Measurements from ENCODE around the gene EXOC3L1. TPM values are rescaled to one million over a fixed set of nuclear protein-coding genes. Genes with fewer than 3 reads are reported as not detected.
A peak's percentile ranks its signal among the peaks of the same experiment; 100 is the strongest.

Gene EXOC3L1
- total RNA-seq, 4 donors from 2014 or later: 0.45 to 2.0 (median 1.9) TPM

DNA sequence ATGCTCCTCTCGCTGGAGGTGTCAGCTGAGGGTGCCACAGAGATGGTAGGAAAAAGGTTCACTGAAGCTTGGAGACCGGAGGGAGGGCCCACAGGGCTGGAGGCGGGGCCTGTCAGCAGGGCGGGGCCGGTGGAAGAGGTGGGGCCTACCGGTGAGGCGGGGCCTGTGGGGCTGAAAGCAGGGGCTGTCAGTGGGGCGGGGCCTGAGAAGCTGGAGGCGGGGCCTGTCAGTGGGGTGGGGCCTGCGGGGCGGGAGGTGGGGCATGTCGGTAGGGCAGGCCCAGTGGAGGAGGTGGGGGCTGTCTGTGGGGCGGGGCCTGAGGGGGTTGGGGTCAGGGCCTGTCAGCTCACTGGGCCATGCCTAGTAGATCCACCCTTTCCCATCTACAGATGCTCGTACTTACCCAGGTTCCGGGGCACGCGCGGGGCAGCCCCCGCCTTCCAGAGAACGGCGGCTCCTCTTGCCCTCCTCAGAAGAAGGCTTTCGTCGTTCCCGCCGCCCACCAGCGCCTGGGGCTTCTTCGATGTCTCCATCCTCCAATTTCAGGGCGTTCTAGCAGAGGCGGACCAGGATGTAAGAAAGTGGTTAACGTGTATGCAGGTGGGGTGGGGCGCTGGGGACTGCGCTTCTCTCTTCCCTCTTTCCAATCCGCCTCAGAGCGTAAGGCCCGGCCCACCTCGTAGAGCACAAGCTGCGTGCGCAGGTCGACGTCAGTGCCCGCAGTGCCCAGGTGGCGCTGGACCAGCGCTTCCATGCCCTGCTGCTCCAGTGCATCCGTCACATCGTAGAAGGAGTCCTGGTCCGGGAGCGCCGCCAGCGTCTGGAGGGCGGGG is 46.8 kb upstream of the EXOC3L1 start:
- H3K36me3 ChIP-seq: peaks cover 70% of the 10 kb centered on the region
- peak overlapping the region; percentile 56 for H3K27ac ChIP-seq
- peak in 1 of 2 donors; percentile 80 for DNase-seq (ENCODE audit: low spot score in 2 of 2)
- peaks cover 17% of the 10 kb centered on the region for H3K4me1 ChIP-seq
- TF ChIP-seq EP300 (IDR thresholded peaks at IDR 0.05) (no peak), POLR2A (IDR thresholded peaks at IDR 0.05) (no peak), POLR2AphosphoS5 (IDR thresholded peaks at IDR 0.05) (no peak)
- TF ChIP-seq, protein P1, sequence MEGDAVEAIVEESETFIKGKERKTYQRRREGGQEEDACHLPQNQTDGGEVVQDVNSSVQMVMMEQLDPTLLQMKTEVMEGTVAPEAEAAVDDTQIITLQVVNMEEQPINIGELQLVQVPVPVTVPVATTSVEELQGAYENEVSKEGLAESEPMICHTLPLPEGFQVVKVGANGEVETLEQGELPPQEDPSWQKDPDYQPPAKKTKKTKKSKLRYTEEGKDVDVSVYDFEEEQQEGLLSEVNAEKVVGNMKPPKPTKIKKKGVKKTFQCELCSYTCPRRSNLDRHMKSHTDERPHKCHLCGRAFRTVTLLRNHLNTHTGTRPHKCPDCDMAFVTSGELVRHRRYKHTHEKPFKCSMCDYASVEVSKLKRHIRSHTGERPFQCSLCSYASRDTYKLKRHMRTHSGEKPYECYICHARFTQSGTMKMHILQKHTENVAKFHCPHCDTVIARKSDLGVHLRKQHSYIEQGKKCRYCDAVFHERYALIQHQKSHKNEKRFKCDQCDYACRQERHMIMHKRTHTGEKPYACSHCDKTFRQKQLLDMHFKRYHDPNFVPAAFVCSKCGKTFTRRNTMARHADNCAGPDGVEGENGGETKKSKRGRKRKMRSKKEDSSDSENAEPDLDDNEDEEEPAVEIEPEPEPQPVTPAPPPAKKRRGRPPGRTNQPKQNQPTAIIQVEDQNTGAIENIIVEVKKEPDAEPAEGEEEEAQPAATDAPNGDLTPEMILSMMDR (IDR thresholded peaks at IDR 0.05): no peak
- no peaks in the 10 kb centered on the region for H3K9me3 ChIP-seq
- H3K27me3 ChIP-seq: no peaks in the 10 kb centered on the region
- 76% methylated on average over 46 of the region's 50 CpGs for WGBS
- no peak overlapping the region for H3K4me3 ChIP-seq

DNA sequence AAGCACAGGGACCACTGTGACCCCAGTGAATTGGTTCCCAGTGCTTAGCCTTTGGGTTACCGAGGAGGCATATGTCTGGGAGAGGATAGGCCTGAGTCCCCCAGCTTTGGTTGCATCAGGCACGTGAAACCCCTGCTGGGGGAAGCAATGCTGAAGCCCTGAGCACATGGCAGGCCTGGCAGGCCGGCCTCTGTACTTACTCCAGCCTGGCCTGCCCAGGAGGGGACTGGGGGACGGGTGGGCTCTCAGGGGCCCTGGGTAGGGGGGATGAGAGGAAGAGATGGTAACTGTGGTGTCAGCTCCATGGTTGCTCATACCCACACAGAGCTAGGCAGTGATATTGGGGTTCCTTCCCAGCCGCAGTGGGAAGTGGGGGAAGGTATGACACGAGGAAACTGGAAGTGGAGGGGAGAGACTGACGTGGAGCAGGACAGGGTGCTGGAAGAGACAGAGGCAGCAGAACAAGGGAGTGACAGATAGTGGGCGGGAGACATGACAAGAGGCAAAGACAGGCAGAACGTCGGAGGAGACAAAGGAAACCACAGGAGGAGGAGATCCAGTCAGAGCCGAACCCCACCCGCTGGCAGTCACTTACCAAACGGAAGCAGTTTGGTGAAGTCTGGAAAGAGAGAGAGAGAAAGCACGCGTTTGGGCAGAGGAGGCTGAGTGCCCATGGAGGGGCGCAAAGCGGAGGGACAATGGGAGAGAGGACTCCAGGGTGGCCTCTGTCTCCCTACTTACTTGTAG is 46.1 kb upstream of the EXOC3L1 start:
- peak overlapping the region; percentile 56 for H3K27ac ChIP-seq

DNA sequence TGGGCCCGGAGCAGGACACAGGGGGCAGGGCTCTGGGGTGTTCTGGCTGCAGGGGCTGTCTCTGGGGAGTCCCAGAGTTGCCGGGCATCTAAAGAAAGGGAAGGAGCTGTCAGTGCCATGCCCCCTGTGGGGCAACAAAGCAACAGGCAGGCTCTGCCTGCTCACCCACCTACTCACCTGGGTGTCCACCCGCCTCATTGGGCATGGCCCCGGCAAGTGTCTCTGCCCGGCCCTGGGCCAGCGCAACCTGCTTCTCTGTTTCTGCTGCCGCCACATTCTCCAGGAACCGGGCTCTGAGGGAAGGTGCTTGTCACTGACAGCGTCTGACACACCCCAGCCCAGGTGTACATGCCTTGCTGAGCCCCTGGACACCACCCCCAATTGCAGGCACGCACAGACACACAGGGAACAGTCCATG is 44.3 kb upstream of the EXOC3L1 start:
- 82% methylated on average over 9 of the region's 10 CpGs for WGBS
- H3K4me1 ChIP-seq: no peaks in the 10 kb centered on the region
- no peaks in the 10 kb centered on the region for H3K27me3 ChIP-seq
- no peak overlapping the region for H3K27ac ChIP-seq
- no peak overlapping the region for H3K4me3 ChIP-seq
- H3K9me3 ChIP-seq: no peaks in the 10 kb centered on the region
- DNase-seq (ENCODE audit: low spot score in 2 of 2): no peak
- TF ChIP-seq, protein P1 (IDR thresholded peaks at IDR 0.05): no peak
- TF ChIP-seq POLR2AphosphoS5 (IDR thresholded peaks at IDR 0.05): no peak
- no peak for TF ChIP-seq POLR2A (IDR thresholded peaks at IDR 0.05)
- no peak for TF ChIP-seq EP300 (IDR thresholded peaks at IDR 0.05)
- H3K36me3 ChIP-seq: peaks cover 91% of the 10 kb centered on the region

More for the DNA sequence above, 46.1 kb upstream of the EXOC3L1 start:
- H3K36me3 ChIP-seq: peaks cover 78% of the 10 kb centered on the region
- TF ChIP-seq, protein P1 (IDR thresholded peaks at IDR 0.05): no peak
- TF ChIP-seq EP300 (IDR thresholded peaks at IDR 0.05): no peak
- H3K4me1 ChIP-seq: peaks cover 9% of the 10 kb centered on the region
- no peak overlapping the region for H3K4me3 ChIP-seq
- H3K9me3 ChIP-seq: no peaks in the 10 kb centered on the region
- WGBS: 76% methylated on average over 17 of the region's 17 CpGs
- H3K27me3 ChIP-seq: no peaks in the 10 kb centered on the region
- no peak for DNase-seq (ENCODE audit: low spot score in 2 of 2)

DNA sequence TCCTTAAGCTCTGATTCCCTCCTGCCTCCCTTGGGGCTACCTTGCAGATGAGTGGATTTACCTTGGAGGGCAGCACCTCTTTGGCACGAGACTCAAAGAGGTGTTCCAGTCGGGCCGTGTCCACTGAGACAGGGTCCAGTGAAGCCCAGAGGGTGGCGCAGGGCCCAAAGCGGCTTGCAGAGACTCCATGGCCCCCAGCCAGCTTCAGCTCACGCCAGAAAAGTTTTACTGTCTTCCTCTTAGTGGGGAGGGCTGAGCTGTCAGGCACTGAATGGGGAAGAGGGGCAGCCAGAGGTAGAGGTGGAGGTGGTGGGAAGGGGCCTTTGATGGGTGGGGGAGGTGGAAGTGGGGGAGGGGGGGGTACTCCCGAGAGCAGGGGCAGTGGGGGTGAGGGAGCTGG is 43.7 kb upstream of the EXOC3L1 start:
- WGBS: 86% methylated on average over 5 of the region's 7 CpGs
- H3K27me3 ChIP-seq: no peaks in the 10 kb centered on the region
- H3K4me1 ChIP-seq: no peaks in the 10 kb centered on the region
- no peak overlapping the region for H3K27ac ChIP-seq
- no peak overlapping the region for H3K4me3 ChIP-seq
- H3K9me3 ChIP-seq: no peaks in the 10 kb centered on the region
- peaks cover 91% of the 10 kb centered on the region for H3K36me3 ChIP-seq
- TF ChIP-seq POLR2AphosphoS5 (IDR thresholded peaks at IDR 0.05): no peak
- TF ChIP-seq, protein P1 (IDR thresholded peaks at IDR 0.05): no peak
- no peak for TF ChIP-seq EP300 (IDR thresholded peaks at IDR 0.05)
- no peak for TF ChIP-seq POLR2A (IDR thresholded peaks at IDR 0.05)
- no peak for DNase-seq (ENCODE audit: low spot score in 2 of 2)
